Large intestine (tissue), 3 donors: ENCODE measurements around the gene WDR83. TPM values are rescaled to one million over a fixed set of nuclear protein-coding genes. Genes with fewer than 3 reads are reported as not detected.
"Not testable (repeated sequence)": the region's sequence is repeated elsewhere in the genome, so short reads cannot be mapped to it uniquely, and the experiment has no call there.

Source experiments
- DNase-seq, 2 donors: peaks; one replicate each; pipeline versions ENCODE4 v3.0.0 to v3.0.0-alpha.2; 2013
- H3K27ac ChIP-seq: one replicate; pipeline ENCODE4 v1.5.1; 2013; ENCODE audit warnings: low read length
- H3K27me3 ChIP-seq: 2 replicates; pipeline ENCODE4 v1.6.1; 2013; ENCODE audit warnings: low read length; ENCODE audit not compliant: control insufficient read depth, insufficient read depth
- H3K36me3 ChIP-seq: 2 replicates; pipeline ENCODE4 v1.6.1; 2013; ENCODE audit warnings: low read length; ENCODE audit not compliant: control insufficient read depth, insufficient read depth
- H3K4me1 ChIP-seq: one replicate; pipeline ENCODE4 v1.6.1; 2013; ENCODE audit warnings: low read length; ENCODE audit not compliant: control insufficient read depth, insufficient read depth
- H3K4me3 ChIP-seq: one replicate; pipeline ENCODE4 v1.5.1; 2013; ENCODE audit warnings: low read length
- H3K9me3 ChIP-seq: one replicate; pipeline ENCODE4 v1.6.1; 2013; ENCODE audit warnings: mild to moderate bottlenecking, low read depth, low read length, moderate library complexity; ENCODE audit not compliant: control insufficient read depth
- WGBS: methylation state at CpG from one replicate; pipeline ENCODE4 v1.1.5; 2013; ENCODE audit warnings: low lambda C conversion rate; ENCODE audit not compliant: insufficient coverage; 5-methylcytosine and 5-hydroxymethylcytosine counted together
- polyA plus RNA-seq: library from polyadenylated mRNA; unstranded; fragments of 120-200 nt; gene quantifications from one replicate; pipeline ENCODE4 v1.2.1, GENCODE V29; 2013

The WDR83 gene
- polyA plus RNA-seq, 1 donor: 20.5 TPM

- Histone ChIP-seq H3K4me1 (peaks cover 3% of the 10 kb centered on the region), H3K9me3 (no peaks in the 10 kb centered on the region), H3K36me3 (no peaks in the 10 kb centered on the region), H3K27me3 (no peaks in the 10 kb centered on the region), H3K27ac (no peak overlapping the region), H3K4me3 (no peak overlapping the region)
- WGBS: 100% methylated on average over 1 of the region's 22 CpGs
- DNase-seq: no peak
Measured at GRCh38 chr19:12638611-12639182, 27.9 kb upstream of the WDR83 start.

GRCh38 chr19:12639901-12640613 is 26.6 kb upstream of the WDR83 start:
- Histone ChIP-seq H3K4me3 (no peak overlapping the region), H3K27ac (no peak overlapping the region), H3K27me3 (no peaks in the 10 kb centered on the region), H3K4me1 (peaks cover 3% of the 10 kb centered on the region), H3K9me3 (no peaks in the 10 kb centered on the region), H3K36me3 (no peaks in the 10 kb centered on the region)
- no CpG with 5 or more reads among the region's 39 CpGs for WGBS
- DNase-seq: peak; percentile 71 to 77

GRCh38 chr19:12641456-12641855 is 25.2 kb upstream of the WDR83 start:
- no peak overlapping the region for H3K4me3 ChIP-seq
- no peak overlapping the region for H3K27ac ChIP-seq
- H3K4me1 ChIP-seq: peaks cover 3% of the 10 kb centered on the region
- H3K27me3 ChIP-seq: no peaks in the 10 kb centered on the region
- no peak for DNase-seq
- H3K36me3 ChIP-seq: no peaks in the 10 kb centered on the region
- no CpG with 5 or more reads among the region's 13 CpGs for WGBS
- no peaks in the 10 kb centered on the region for H3K9me3 ChIP-seq

- WGBS: no CpG with 5 or more reads among the region's 26 CpGs
Measured at GRCh38 chr19:12642506-12642905, 24.1 kb upstream of the WDR83 start.

GRCh38 chr19:12643716-12644115 is 22.9 kb upstream of the WDR83 start:
- peaks cover 14% of the 10 kb centered on the region for H3K4me1 ChIP-seq
- not testable (repeated sequence) for H3K4me3 ChIP-seq, H3K36me3 ChIP-seq, H3K27me3 ChIP-seq, H3K9me3 ChIP-seq, DNase-seq, H3K27ac ChIP-seq
- WGBS: no CpG with 5 or more reads among the region's 14 CpGs

More at GRCh38 chr19:12642506-12642905, 24.1 kb upstream of the WDR83 start:
- H3K27ac ChIP-seq: no peak overlapping the region
- H3K36me3 ChIP-seq: no peaks in the 10 kb centered on the region
- H3K4me1 ChIP-seq: peaks cover 10% of the 10 kb centered on the region
- H3K9me3 ChIP-seq: no peaks in the 10 kb centered on the region
- DNase-seq: no peak
- H3K27me3 ChIP-seq: no peaks in the 10 kb centered on the region
- H3K4me3 ChIP-seq: no peak overlapping the region

GRCh38 chr19:12646551-12646950 is 20.1 kb upstream of the WDR83 start:
- Histone ChIP-seq H3K27me3 (no peaks in the 10 kb centered on the region), H3K4me1 (peaks cover 11% of the 10 kb centered on the region), H3K4me3 (no peak overlapping the region), H3K9me3 (no peaks in the 10 kb centered on the region), H3K27ac (no peak overlapping the region), H3K36me3 (no peaks in the 10 kb centered on the region)
- no peak for DNase-seq
- WGBS: no CpG with 5 or more reads among the region's 10 CpGs

GRCh38 chr19:12647047-12647446 is 19.6 kb upstream of the WDR83 start:
- peak overlapping the region; percentile 41 for H3K4me3 ChIP-seq
- H3K4me1 ChIP-seq: peaks cover 11% of the 10 kb centered on the region
- no peaks in the 10 kb centered on the region for H3K36me3 ChIP-seq
- H3K27ac ChIP-seq: no peak overlapping the region
- DNase-seq: no peak
- WGBS: no CpG with 5 or more reads among the region's 8 CpGs
- H3K27me3 ChIP-seq: no peaks in the 10 kb centered on the region
- H3K9me3 ChIP-seq: no peaks in the 10 kb centered on the region

GRCh38 chr19:12647490-12648071 is 19.0 kb upstream of the WDR83 start:
- H3K9me3 ChIP-seq: no peaks in the 10 kb centered on the region
- H3K27ac ChIP-seq: no peak overlapping the region
- H3K27me3 ChIP-seq: no peaks in the 10 kb centered on the region
- H3K36me3 ChIP-seq: no peaks in the 10 kb centered on the region
- peak overlapping the region; percentile 41 for H3K4me3 ChIP-seq
- H3K4me1 ChIP-seq: peaks cover 11% of the 10 kb centered on the region
- peak; percentile 63 to 79 for DNase-seq
- WGBS: no CpG with 5 or more reads among the region's 31 CpGs

GRCh38 chr19:12648088-12648487 is 18.5 kb upstream of the WDR83 start:
- WGBS: no CpG with 5 or more reads among the region's 29 CpGs
- Histone ChIP-seq H3K4me3 (peak overlapping the region; percentile 41), H3K9me3 (no peaks in the 10 kb centered on the region)

GRCh38 chr19:12649941-12650340 is 16.7 kb upstream of the WDR83 start:
- no peaks in the 10 kb centered on the region for H3K27me3 ChIP-seq
- H3K27ac ChIP-seq: no peak overlapping the region
- H3K4me3 ChIP-seq: no peak overlapping the region
- peaks cover 2% of the 10 kb centered on the region for H3K36me3 ChIP-seq
- peaks cover 11% of the 10 kb centered on the region for H3K4me1 ChIP-seq
- no CpG with 5 or more reads among the region's 10 CpGs for WGBS
- H3K9me3 ChIP-seq: no peaks in the 10 kb centered on the region
- no peak for DNase-seq

More at GRCh38 chr19:12648088-12648487, 18.5 kb upstream of the WDR83 start:
- Histone ChIP-seq H3K4me1 (peaks cover 11% of the 10 kb centered on the region), H3K27ac (no peak overlapping the region), H3K27me3 (no peaks in the 10 kb centered on the region), H3K36me3 (no peaks in the 10 kb centered on the region)
- no peak for DNase-seq
